ENCODE data around the gene CACNA1E. TPM values are rescaled to one million over a fixed set of nuclear protein-coding genes. Genes with fewer than 3 reads are reported as not detected.

Gene CACNA1E
- total RNA-seq: under 1 TPM in 2 of 4 donors, not detected in 2; 0.03 to 0.15 TPM

GRCh38 chr1:181483285-181484195 lies at the start of gene CACNA1E:
Gene CACNA1E, plus strand, starts transcription at chr1:181483517. Its CDS starts 228 bp downstream, at chr1:181483745.
- 7 to 10% methylated on average over 39 to 43 of the region's 43 CpGs for WGBS, 2 donors
- intact Hi-C loops (cut with DNase I; ENCODE audit: low total_unique reads): loop anchor here (10.0 kb wide), 2 partner anchors 191 to 451 kb away; no protein-coding TSS in a partner anchor
- TF ChIP-seq, protein P1, sequence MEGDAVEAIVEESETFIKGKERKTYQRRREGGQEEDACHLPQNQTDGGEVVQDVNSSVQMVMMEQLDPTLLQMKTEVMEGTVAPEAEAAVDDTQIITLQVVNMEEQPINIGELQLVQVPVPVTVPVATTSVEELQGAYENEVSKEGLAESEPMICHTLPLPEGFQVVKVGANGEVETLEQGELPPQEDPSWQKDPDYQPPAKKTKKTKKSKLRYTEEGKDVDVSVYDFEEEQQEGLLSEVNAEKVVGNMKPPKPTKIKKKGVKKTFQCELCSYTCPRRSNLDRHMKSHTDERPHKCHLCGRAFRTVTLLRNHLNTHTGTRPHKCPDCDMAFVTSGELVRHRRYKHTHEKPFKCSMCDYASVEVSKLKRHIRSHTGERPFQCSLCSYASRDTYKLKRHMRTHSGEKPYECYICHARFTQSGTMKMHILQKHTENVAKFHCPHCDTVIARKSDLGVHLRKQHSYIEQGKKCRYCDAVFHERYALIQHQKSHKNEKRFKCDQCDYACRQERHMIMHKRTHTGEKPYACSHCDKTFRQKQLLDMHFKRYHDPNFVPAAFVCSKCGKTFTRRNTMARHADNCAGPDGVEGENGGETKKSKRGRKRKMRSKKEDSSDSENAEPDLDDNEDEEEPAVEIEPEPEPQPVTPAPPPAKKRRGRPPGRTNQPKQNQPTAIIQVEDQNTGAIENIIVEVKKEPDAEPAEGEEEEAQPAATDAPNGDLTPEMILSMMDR (IDR thresholded peaks at IDR 0.05): no peak
- TF ChIP-seq POLR2A (IDR thresholded peaks at IDR 0.05): no peak
- H3K4me3 ChIP-seq (ENCODE audit: low read depth, poor library complexity, severe bottlenecking): no peak within 1 kb of the TSS
- no peak for DNase-seq (ENCODE audit: low spot score in 2 of 2)

- intact Hi-C loops (cut with DNase I; ENCODE audit: low total_unique reads): no loop called here
- 68 to 69% methylated on average over 3 of the region's 3 CpGs for WGBS, 2 donors
- DNase-seq (ENCODE audit: low spot score in 2 of 2): no peak
- H3K4me3 ChIP-seq (ENCODE audit: low read depth, poor library complexity, severe bottlenecking): no peak overlapping the region
- TF ChIP-seq, protein P1 (IDR thresholded peaks at IDR 0.05): no peak
- TF ChIP-seq POLR2A (IDR thresholded peaks at IDR 0.05): no peak
Observed at GRCh38 chr1:181433931-181434330, 49.4 kb upstream of the CACNA1E start.

GRCh38 chr1:181438013-181438412 lies 45.3 kb upstream of the CACNA1E start:
- intact Hi-C loops (cut with DNase I; ENCODE audit: low total_unique reads): no loop called here
- DNase-seq (ENCODE audit: low spot score in 2 of 2): peak in 1 of 2 donors; percentile 37
- H3K4me3 ChIP-seq (ENCODE audit: low read depth, poor library complexity, severe bottlenecking): no peak overlapping the region
- TF ChIP-seq, protein P1 (IDR thresholded peaks at IDR 0.05): no peak
- no peak for TF ChIP-seq POLR2A (IDR thresholded peaks at IDR 0.05)
- WGBS, 2 donors: 81 to 88% methylated on average over 2 of the region's 2 CpGs

DNA sequence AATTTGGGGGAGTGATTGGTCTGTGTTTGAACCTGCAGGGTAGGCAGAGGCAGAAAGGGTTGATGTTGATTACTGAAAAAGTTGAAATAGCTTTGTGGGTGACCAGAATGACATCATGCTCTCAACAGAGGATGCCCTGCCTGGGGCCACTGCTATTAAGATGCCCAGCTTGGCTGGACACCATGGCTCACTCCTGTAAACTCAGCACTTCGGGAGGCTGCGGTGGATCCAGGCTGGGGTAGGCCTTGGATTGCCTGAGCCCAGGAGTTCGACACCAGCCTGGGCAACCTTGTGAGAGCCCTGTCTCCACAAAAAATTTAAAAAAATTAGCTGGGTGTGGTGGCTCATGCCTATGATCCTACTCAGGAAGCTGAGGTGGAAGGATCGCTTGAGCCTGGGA lies 42.8 kb upstream of the CACNA1E start:
- TF ChIP-seq, protein P1 (IDR thresholded peaks at IDR 0.05): no peak
- TF ChIP-seq POLR2A (IDR thresholded peaks at IDR 0.05): no peak
- intact Hi-C loops (cut with DNase I; ENCODE audit: low total_unique reads): no loop called here
- DNase-seq (ENCODE audit: low spot score in 2 of 2): no peak
- WGBS, 2 donors: 92 to 100% methylated on average over 4 of the region's 4 CpGs
- H3K4me3 ChIP-seq (ENCODE audit: low read depth, poor library complexity, severe bottlenecking): no peak overlapping the region

DNA sequence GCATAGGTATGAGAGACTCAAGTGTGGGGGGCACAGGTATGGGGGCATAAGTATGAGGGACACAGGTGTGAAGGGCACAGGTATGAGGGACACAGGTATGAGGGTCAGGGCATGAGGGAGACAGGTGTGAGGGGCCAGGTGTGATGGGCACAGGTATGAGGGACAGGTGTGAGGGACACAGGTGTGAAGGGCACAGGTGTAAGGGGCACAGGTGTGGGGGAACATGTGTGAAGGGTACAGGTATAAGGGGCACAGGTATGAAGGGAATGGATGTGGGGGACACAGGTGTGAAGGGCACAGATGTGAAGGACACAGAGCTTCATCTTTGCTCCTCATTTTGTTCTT lies 41.2 kb upstream of the CACNA1E start:
- intact Hi-C loops (cut with DNase I; ENCODE audit: low total_unique reads): no loop called here
- TF ChIP-seq, protein P1 (IDR thresholded peaks at IDR 0.05): no peak
- TF ChIP-seq POLR2A (IDR thresholded peaks at IDR 0.05): no peak
- no peak overlapping the region for H3K4me3 ChIP-seq (ENCODE audit: low read depth, poor library complexity, severe bottlenecking)
- DNase-seq (ENCODE audit: low spot score in 2 of 2): no peak

Measured in lower leg skin (tissue), 4 donors.